ENCODE data around the gene GHRHR.

The GHRHR gene

DNA sequence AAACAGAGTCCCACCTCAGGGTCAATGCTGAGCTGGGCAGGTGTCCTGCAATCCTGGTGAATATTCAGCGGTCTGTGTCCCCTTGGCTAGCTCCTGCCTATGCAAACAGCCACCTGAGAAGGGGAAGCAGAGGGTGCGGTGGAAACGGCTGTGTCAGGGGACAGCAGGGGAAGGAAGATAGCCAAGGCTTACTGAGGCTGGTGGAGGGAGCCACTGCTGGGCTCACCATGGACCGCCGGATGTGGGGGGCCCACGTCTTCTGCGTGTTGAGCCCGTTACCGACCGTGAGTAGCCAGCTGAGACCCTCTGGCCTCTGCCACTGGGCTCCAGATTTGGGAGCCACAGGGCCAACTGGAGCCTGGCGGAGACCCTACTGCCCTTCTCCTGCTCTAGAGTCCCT is at the start of gene GHRHR:
Gene GHRHR, plus strand, starts transcription at position 112 of the 400 bp plus-strand sequence. Its CDS starts 116 bp downstream, at position 228.
- DNase-seq, result no peak

GRCh38 chr7:30914596-30914995 is 49.2 kb upstream of the GHRHR start:
- no peak for DNase-seq

DNA sequence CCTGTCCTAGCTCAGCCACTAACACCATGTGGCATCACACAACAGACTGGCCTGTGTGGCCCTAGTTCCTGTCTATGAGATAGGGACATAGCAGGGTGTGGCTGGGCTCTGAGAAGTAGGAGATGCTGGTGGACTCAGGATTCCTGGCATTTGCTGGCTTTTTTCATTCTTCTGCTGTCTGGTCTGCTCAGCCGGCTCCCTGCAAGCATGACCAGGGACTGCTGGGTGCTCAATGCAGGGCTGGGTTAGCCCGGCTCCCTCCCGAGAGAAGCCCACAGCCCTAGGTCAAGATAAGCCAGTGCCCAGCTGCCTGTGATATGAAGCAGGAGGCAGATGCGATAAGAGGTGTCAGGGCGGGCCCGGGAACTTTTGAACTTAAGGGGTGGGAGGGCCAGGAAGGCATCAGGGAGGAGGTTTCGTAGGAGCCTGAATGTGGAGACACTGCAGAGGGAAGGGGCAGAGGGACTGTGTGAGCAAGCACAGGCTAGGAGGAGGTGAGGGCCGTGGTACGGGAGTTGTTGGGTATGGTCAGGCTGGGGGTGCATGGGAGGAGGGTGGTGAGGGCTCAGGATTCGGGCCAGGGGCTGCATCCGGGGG is 48.6 kb upstream of the GHRHR start:
- DNase-seq, result no peak

- no peak for DNase-seq
Observed at GRCh38 chr7:30915751-30916150, 48.0 kb upstream of the GHRHR start.

GRCh38 chr7:30916255-30916654 is 47.5 kb upstream of the GHRHR start:
- DNase-seq, result no peak

DNA sequence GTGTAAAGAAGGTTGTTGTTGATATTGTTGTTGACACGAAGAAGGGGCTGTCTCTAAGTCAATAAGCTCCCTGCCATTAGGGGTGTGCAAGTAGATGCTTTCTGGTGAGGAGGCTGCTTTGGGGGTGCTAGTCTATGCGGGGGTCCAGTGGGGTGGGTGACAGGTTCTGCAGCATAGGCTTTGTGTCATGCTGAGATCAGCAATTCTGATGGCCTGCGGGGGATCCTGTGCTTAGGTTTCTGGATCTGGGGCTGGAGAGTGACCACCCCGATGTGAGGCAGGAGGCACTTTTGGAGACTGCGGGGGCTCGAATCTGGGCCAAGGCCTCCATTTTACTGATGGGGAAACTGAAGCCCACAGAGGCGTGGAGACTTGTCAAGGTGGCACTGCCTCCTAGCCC is 47.0 kb upstream of the GHRHR start:
- no peak for DNase-seq

GRCh38 chr7:30917216-30917893 is 46.4 kb upstream of the GHRHR start:
- DNase-seq, result no peak

- DNase-seq, result no peak
Observed at GRCh38 chr7:30918676-30919075, 45.1 kb upstream of the GHRHR start.

DNA sequence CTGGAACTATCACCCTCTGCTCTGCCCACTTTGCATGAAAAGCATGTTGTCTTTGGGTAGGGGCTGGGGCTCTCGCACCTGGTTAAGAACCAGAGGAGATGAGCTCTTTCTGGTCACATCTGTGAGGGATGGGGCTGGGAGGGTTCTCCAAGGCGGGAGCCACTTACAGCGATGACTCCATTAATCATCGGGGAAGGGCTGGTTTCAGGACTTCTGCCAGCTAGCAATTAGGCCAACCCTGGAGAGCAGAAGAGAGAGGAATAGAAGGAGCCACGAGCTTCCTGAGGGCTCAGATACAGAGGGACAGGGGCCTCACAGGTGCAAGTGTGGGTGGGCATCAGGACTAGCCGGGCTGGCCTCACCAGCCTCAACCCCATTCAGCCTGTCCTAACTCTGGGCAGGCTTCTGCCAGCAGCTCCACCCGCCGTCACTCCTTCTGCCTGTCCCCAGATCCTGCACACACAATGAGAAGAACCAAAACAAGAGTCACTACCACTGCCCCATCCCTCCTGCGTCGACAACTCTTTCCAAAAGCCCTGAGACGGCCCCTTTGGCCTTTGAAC is 43.7 kb upstream of the GHRHR start:
- no peak for DNase-seq

GRCh38 chr7:30920584-30921539 is 42.9 kb upstream of the GHRHR start:
- DNase-seq, result no peak

DNA sequence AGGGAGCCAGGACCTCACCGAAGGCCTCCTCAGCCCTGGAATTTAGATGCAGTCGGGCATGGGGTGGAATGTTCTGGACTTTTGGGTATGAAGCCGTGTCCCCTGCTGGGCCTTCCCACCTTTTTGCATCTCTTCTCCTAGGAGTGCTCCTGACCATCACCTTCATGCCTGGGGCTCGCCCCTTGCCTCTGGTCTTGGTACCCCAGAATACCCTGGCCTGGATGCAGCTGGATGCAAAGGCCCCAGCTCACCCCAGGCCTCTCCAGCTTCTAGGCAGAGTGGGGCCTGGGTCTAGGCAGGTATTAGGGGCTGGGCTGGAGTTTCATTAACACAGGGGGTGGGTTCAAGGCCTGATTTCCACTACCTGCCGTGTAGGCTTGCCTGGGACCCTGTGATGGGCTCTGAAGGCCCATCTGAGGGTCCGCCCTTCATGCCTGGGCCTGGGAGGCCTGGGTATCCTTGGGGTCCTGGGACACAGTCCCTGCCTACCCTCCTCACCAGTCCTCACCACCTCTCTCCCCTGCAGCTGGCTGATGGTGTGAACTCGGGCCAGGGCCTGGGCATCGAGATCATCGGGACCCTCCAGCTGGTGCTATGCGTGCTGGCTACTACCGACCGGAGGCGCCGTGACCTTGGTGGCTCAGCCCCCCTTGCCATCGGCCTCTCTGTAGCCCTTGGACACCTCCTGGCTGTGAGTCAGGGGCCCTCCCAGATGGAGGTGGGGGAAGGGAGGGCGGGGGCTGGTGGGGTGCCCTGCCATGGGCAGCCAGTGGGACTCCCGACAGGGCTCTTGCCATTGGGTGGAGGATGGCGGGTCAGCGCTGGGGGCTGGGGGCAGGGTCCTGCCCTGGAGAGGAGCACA is 42.0 kb upstream of the GHRHR start:
- no peak for DNase-seq

DNA sequence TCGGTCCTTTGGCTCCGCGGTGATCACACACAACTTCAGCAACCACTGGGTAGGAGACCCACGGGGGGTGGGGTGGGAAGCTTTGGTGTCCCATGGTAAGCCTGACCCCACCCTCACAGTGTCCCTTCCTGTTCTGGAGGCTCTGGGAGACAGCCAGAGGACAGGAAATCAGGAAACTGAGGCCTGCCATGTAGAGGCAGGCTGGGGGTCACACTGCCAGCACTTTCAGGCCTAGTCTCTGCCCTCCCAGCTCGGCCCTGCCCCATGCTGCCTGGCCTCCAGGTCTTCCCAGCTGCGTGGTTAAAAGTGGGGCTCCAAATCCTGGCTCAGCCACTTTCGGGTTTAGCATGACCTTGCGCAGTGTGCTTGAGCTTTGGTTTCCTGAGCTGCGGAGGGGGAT is 41.2 kb upstream of the GHRHR start:
- DNase-seq, result no peak

DNA sequence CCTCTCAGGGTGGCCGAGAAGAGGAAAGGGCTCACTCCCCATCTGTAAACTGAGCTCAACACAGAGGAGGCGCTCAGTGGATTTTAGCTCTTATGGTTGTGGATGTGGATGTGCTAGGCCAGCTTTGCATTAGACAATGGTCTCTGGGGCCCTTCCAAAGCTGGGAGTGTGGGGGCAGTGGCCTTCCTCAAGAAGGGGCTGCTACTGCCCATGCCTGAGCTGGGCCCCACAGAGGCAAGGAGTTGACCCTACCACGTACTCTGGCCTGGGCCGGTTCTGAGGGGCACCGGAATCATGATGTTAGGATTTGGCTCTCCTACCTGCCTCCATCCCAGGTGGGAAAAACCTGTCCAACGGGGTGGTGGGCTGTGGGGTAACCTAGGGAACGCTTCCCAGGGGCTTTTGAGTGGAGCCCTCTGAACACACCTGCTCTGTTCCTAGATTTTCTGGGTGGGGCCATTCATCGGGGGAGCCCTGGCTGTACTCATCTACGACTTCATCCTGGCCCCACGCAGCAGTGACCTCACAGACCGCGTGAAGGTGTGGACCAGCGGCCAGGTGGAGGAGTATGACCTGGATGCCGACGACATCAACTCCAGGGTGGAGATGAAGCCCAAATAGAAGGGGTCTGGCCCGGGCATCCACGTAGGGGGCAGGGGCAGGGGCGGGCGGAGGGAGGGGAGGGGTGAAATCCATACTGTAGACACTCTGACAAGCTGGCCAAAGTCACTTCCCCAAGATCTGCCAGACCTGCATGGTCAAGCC is 40.6 kb upstream of the GHRHR start:
- DNase-seq, result no peak

- DNase-seq, result no peak
Observed at GRCh38 chr7:30923774-30924413, 39.9 kb upstream of the GHRHR start.

GRCh38 chr7:30924624-30925023 is 39.1 kb upstream of the GHRHR start:
- DNase-seq, result no peak

DNA sequence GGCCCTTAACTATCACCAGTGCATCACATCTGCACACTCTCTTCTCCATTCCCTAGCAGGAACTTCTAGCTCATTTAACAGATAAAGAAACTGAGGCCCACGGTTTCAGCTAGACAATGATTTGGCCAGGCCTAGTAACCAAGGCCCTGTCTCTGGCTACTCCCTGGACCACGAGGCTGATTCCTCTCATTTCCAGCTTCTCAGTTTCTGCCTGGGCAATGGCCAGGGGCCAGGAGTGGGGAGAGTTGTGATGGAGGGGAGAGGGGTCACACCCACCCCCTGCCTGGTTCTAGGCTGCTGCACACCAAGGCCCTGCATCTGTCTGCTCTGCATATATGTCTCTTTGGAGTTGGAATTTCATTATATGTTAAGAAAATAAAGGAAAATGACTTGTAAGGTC is 38.6 kb upstream of the GHRHR start:
- no peak for DNase-seq

DNA sequence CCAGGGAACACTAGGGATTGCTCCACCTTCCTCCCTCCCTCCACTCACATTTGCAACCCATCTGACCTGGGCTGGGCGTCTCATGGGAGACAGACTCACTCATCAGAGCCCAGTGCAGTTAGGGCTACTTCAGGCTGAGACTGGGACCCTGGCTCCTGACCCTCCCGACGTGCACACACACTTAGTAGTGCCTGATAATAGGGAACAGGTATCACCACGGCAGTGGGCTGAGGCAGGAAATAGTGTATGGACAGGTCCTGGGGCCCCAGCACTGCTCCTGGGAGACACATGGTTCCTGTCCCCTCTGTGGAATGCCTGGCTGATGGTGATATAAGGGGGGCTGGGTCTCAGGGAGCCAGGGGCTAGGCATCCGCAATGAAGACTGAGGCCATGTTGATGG is 37.8 kb upstream of the GHRHR start:
- no peak for DNase-seq

DNA sequence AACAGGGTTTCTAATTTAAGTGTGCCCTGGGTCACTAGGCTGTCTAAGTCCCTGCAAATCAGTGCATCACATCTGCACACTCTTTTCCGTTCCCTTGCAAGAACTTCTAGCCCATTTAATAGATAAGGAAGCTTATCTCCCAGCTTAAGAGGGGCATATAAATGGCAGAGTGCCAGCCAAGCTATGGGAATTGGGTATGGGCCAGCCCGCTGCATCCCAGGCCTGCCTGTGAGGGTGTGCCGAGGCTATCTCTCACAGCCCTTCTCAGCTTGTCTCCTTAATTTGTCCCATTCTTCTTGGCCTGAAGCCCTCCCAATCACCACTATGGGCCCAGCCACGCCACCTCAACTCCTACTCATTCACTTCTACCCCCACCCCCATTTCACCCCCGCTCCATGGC is 37.4 kb upstream of the GHRHR start:
- no peak for DNase-seq

DNA sequence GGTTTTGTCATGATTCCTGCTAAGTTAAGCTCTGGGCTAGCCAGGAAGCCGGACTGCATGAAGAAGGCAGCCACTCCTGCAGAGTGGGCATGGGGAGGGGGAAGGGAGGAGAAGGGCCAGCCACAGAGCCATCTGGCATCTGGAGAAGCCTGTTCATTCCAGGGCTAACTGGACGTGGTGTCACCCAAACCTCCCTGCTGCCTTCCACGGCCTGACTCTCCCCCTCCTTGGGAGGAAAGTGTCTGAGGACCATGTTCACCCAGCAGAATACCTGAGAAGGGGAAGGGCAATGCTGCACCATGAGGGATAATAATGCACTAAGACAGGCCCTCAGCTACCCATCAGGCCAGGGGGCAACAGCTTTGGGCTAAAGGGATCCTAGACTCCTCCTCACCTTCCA is 36.7 kb upstream of the GHRHR start:
- no peak for DNase-seq

DNA sequence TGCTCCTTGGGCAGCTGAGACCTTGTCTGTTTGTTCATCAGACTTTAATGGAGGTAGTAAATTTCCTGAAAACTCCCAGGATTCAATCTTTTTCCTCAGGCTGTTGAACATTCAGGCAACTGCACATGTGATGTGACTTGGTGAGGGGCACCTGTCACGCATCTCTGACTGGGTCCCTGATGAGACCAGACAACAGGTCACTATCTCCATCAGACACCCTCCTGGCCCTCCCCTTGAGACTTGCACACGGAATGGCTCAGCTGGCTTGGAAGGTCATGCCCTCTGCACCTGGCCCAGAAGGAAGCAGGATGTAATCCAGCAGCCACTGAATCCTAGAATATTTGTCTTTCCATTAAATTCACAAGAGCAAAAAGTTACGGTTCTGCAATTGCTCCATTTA is 36.2 kb upstream of the GHRHR start:
- DNase-seq, result no peak

- no peak for DNase-seq
Observed at GRCh38 chr7:30928254-30928872, 35.4 kb upstream of the GHRHR start.
